ENCODE data around the gene CD52.
"Not testable (repeated sequence)": the region's sequence is repeated elsewhere in the genome, so short reads cannot be mapped to it uniquely, and the experiment has no call there.

GRCh38 chr1:26307966-26308899 lies 9.5 kb upstream of the CD52 start:
- not testable (repeated sequence) for TF ChIP-seq CTCF, EZH2 (IDR thresholded peaks at IDR 0.05)

All from neural progenitor cell (in vitro differentiated cells).